Lower lobe of right lung (tissue), 2 donors: ENCODE data around the gene GTF2H1. TPM values are rescaled to one million over a fixed set of nuclear protein-coding genes. Genes with fewer than 3 reads are reported as not detected.
"Not testable (repeated sequence)": the region's sequence is repeated elsewhere in the genome, so short reads cannot be mapped to it uniquely, and the experiment has no call there.

Experiments
- ATAC-seq, 2 donors: fragments of 200-7000 bp; cut with Tn5 transposase; one replicate each; pipeline ENCODE4 v1.9.1; 2020 to 2022; ENCODE audit warnings: mild to moderate bottlenecking in 2 of 2, moderate library complexity in 2 of 2
- DNase-seq: peaks from one replicate; pipeline ENCODE4 v3.0.0-alpha.2; 2020
- H3K27ac ChIP-seq: fragments of 200-600 bp; one replicate; pipeline ENCODE4 v1.8.0; 2022
- H3K27me3 ChIP-seq: fragments of 200-600 bp; one replicate; pipeline ENCODE4 v1.8.0; 2022; ENCODE audit warnings: low read depth
- H3K36me3 ChIP-seq: fragments of 200-600 bp; one replicate; pipeline ENCODE4 v1.8.0; 2022; ENCODE audit warnings: mild to moderate bottlenecking
- H3K4me1 ChIP-seq: fragments of 200-600 bp; one replicate; pipeline ENCODE4 v1.8.0; 2022
- H3K4me3 ChIP-seq: fragments of 200-600 bp; one replicate; pipeline ENCODE4 v1.8.0; 2022; ENCODE audit warnings: mild to moderate bottlenecking
- H3K9me3 ChIP-seq: fragments of 200-600 bp; one replicate; pipeline ENCODE4 v1.8.0; 2022
- CTCF ChIP-seq: fragments of 200-600 bp; IDR thresholded peaks from one replicate; pipeline ENCODE4 v1.8.0; 2022; ENCODE audit warnings: antibody characterized with exemption, mild to moderate bottlenecking
- intact Hi-C: fragments of 100-400 bp; cut with DNase I; formaldehyde crosslinking; loops from one replicate; pipeline ENCODE4 v1.11.0; 2022
- total RNA-seq: library from RNA; stranded (reverse); fragmentation: NEBNext Ultra II Directional; extraction: Animal tissue kit (Norgen Biotek cat#: 25700); gene quantifications from one replicate; pipeline ENCODE4 v1.2.1, GENCODE V29; 2021
- donor health status: DM: no; HTN: yes; CAD: no; lungs with severe emphysema.

The GTF2H1 gene
- total RNA-seq, 1 donor from 2014 or later: 38.3 TPM

DNA sequence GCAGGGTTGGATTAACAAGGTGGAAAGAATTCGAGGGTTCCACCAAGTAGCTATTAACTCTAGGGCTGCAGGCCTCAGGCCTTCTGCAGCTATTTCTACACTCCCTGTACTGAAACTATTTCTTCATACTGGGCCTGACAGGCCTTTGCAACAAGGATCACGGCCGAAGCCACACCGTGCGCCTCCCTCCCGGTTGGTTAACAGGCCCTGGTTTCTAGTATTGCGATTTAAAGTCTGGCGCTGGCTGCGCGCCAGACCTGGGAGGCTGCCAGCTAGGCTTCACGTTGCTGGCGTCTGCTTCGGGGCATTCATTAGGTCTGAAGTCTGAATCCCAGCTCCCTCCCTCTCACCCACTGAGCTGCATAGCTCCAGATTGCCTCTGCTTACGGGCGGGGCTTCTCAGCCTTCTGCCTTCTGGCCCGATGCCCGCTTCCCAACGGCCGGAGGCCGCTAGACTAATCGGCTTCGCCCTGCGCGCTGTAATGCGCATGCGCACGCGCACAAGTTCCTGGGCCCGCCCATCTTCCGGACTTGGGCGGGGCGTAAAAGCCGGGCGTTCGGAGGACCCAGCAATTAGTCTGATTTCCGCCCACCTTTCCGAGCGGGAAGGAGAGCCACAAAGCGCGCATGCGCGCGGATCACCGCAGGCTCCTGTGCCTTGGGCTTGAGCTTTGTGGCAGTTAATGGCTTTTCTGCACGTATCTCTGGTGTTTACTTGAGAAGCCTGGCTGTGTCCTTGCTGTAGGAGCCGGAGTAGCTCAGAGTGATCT is 73.6 kb downstream of the GTF2H1 start:
- Histone ChIP-seq H3K27me3 (no peaks in the 10 kb centered on the region), H3K27ac (peak overlapping the region; percentile 96), H3K9me3 (no peaks in the 10 kb centered on the region), H3K4me1 (peaks cover 20% of the 10 kb centered on the region), H3K36me3 (peaks cover 44% of the 10 kb centered on the region), H3K4me3 (peak overlapping the region; percentile 94)
- TF ChIP-seq CTCF: no peak
- intact Hi-C loops: no loop called here
- DNase-seq (peak; percentile 99), ATAC-seq (peak; percentile 90 to 94)

GRCh38 chr11:18397921-18398320 is 75.6 kb downstream of the GTF2H1 start:
- Histone ChIP-seq H3K36me3 (peaks cover 64% of the 10 kb centered on the region), H3K4me3 (no peak overlapping the region), H3K4me1 (peaks cover 20% of the 10 kb centered on the region), H3K9me3 (no peaks in the 10 kb centered on the region), H3K27me3 (no peaks in the 10 kb centered on the region), H3K27ac (no peak overlapping the region)
- no peak for TF ChIP-seq CTCF
- DNase-seq (no peak), ATAC-seq (no peak)
- intact Hi-C loops: no loop called here

DNA sequence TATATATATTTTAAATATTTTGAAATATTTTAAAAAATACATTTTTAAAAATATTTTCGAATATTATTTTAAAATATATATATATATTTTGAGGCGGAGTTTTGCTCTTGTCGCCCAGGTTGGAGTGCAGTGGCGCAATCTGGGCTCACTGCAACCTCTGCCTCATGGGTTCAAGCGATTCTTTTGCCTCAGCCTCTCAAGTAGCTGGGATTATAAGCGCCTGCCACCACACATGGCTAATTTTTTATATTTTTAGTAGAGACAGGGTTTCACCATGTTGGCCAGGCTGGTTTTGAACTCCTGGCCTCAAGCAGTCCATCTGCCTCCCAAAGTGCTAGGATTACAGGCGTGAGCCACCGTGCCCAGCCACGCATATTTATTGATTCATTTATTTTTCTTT is 78.7 kb downstream of the GTF2H1 start:
- H3K27ac ChIP-seq, H3K4me3 ChIP-seq, H3K27me3 ChIP-seq, intact Hi-C loops, DNase-seq, H3K9me3 ChIP-seq, ATAC-seq: not testable (repeated sequence)
- peaks cover 95% of the 10 kb centered on the region for H3K36me3 ChIP-seq
- H3K4me1 ChIP-seq: peaks cover 11% of the 10 kb centered on the region

DNA sequence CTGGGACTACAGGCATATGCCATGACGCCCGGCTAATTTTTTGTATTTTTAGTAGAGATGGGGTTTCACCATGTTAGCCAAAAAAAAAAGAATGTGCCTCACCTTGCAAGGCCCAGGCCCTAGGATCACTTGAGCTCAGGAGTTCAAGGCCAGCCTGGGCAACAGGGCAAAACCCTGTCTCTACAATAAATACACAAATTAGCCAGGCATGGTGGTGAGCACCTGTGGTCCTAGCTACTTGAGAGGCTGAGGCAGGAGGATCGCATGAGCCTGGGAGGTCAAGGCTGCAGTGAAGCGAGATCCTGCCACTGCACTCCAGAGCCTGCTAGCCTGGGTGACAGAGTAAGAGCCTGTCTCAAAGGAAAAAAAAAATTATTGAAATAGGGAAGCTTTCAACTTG is 81.7 kb downstream of the GTF2H1 start:
- DNase-seq (no peak), ATAC-seq (no peak)
- no peak overlapping the region for H3K27ac ChIP-seq
- H3K4me1 ChIP-seq: no peaks in the 10 kb centered on the region
- no peaks in the 10 kb centered on the region for H3K27me3 ChIP-seq
- peaks cover 99% of the 10 kb centered on the region for H3K36me3 ChIP-seq
- H3K4me3 ChIP-seq: no peak overlapping the region
- H3K9me3 ChIP-seq: no peaks in the 10 kb centered on the region
- TF ChIP-seq CTCF: no peak
- intact Hi-C loops: no loop called here

DNA sequence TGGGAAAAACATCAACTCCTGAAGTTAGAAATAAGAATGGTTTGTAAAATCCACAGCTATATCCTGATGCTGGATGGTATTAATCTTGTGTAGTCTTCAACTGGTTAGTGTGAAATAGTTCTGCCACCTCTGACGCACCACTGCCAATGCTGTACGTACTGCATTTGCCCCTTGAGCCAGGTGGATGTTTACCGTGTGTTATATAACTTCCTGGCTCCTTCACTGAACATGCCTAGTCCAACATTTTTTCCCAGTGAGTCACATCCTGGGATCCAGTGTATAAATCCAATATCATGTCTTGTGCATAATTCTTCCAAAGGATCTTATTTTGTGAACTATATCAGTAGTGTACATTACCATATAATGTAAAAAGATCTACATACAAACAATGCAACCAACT is 85.0 kb downstream of the GTF2H1 start:
- DNase-seq, H3K27me3 ChIP-seq, H3K4me3 ChIP-seq, H3K4me1 ChIP-seq, intact Hi-C loops, H3K27ac ChIP-seq, H3K9me3 ChIP-seq: not testable (repeated sequence)
- H3K36me3 ChIP-seq: peaks cover 66% of the 10 kb centered on the region
- peak; percentile 67 to 81 for ATAC-seq

DNA sequence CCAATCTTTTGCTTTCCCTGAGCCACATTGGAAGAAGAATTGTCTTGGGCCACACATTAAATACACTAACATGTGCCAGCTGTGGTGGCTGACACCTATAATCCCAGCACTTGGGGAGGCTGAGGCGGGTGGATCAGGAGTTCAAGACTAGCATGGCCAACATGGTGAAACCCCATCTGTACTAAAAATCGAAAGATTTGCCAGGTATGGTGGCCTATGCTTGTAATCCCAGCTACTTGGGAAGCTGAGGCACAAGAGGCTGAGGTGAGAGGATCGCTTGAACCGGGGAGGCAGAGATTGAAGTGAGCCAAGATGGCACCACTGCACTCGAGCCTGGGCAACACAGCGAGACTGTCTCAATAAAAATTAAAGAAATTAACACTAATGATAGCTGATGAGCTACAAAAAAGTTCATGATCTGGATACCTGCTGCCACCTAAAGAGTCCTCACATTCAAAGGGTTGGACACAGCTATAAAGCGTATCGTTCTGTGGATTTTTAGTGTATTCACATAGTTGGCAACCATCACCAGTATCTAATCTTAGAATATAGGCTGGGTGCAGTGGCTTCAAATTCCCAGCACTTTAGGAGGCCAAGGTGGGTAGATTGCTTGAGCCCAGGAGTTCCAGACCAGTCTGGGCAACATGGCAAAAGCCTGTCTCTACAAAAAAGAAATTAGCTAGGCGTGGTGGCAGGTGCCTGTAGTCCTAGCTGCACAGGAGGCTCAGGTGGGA is 86.4 kb downstream of the GTF2H1 start:
- peaks cover 52% of the 10 kb centered on the region for H3K36me3 ChIP-seq
- no peak for TF ChIP-seq CTCF
- H3K4me1 ChIP-seq: no peaks in the 10 kb centered on the region
- intact Hi-C loops: no loop called here
- no peak overlapping the region for H3K27ac ChIP-seq
- H3K27me3 ChIP-seq: no peaks in the 10 kb centered on the region
- peak in 1 of 2 donors; percentile 5 for ATAC-seq
- no peaks in the 10 kb centered on the region for H3K9me3 ChIP-seq
- no peak overlapping the region for H3K4me3 ChIP-seq
- no peak for DNase-seq
